HepG2 (cell line): ENCODE data around the gene CFAP46. TPM values are rescaled to one million over a fixed set of nuclear protein-coding genes. Genes with fewer than 3 reads are reported as not detected.

Experiments used
- ATAC-seq: fragments of 200-7000 bp; cut with Tn5 transposase; 3 replicates; pipeline ENCODE4 v1.9.1; 2020; ENCODE audit warnings: mild to moderate bottlenecking, moderate library complexity
- BruUV-seq: library from RNA; stranded (reverse); fragments of 400-500 nt; replicated peaks from 2 replicates; lab custom pipeline; 2021; lab: Mats Ljungman, UMichigan
- CTCF ChIA-PET: fragments of 300-600 bp; formaldehyde crosslinking; extraction: SDS; loops from one replicate; lab custom pipeline; 2021; ENCODE audit warnings: low total read pairs, inconsistent platforms, low intra/inter-chr PET ratio; lab: Yijun Ruan, JAX
- POLR2A ChIA-PET: fragments of 350-600 bp; sonication (Branson Sonifier 250); formaldehyde crosslinking; loops from one replicate; lab custom pipeline; 2020; ENCODE audit warnings: antibody characterized with exemption, inconsistent platforms; lab: Yijun Ruan, JAX
- DNase-seq: peaks from one replicate; pipeline ENCODE4 v3.0.0-alpha.2; 2015; ENCODE audit warnings: low spot score
- FAIRE-seq: peaks from 3 replicates; lab custom pipeline; 2011; peaks lifted over from hg19 to GRCh38; lab: Jason Lieb, UNC
- H2AFZ ChIP-seq: one replicate; pipeline ENCODE4 v1.6.1; 2011; ENCODE audit warnings: low read length, inconsistent platforms
- H3K27ac ChIP-seq: fragments of 300-600 bp; 3 replicates; pipeline ENCODE4 v1.8.0; 2011; ENCODE audit warnings: mixed run types, mild to moderate bottlenecking, mixed read lengths, low read length, inconsistent platforms; ENCODE audit not compliant: insufficient read depth; ENCODE audit errors: extremely low read length
- H3K27me3 ChIP-seq, 2 experiments: fragments of 200-600 bp in 1 of 2; 2 replicates in 1 of 2; 3 replicates in 1 of 2; pipeline versions ENCODE4 v1.6.0 to v1.8.0; 2011; ENCODE audit warnings: low read length in 2 of 2, mild to moderate bottlenecking in 2 of 2, moderate library complexity in 2 of 2, inconsistent platforms in 1 of 2; ENCODE audit not compliant: insufficient read depth in 2 of 2, control insufficient read depth in 1 of 2
- H3K36me3 ChIP-seq, 2 experiments: fragments of 200-600 bp in 1 of 2; replicated peaks in 1 of 2; 2 replicates in 1 of 2; 3 replicates in 1 of 2; pipeline versions ENCODE4 v1.5.1 to v1.8.0; 2011; ENCODE audit warnings: low read length in 2 of 2, inconsistent platforms in 1 of 2; ENCODE audit not compliant: insufficient read depth in 2 of 2, control insufficient read depth in 1 of 2
- H3K4me1 ChIP-seq: 2 replicates; pipeline ENCODE4 v1.5.1; 2012; ENCODE audit warnings: low read length, inconsistent platforms; ENCODE audit not compliant: insufficient read depth
- H3K4me2 ChIP-seq: 2 replicates; pipeline ENCODE4 v1.6.0; 2011; ENCODE audit warnings: low read depth, low read length, inconsistent platforms
- H3K4me3 ChIP-seq, 3 experiments: fragments of 200-600 bp in 1 of 3; sonication (generic), shearing (Covaris generic) in 1 of 3; replicated peaks in 1 of 3; 2 replicates each; pipeline ENCODE4 v1.5.1; 2011 to 2016; ENCODE audit warnings: low read length in 3 of 3, inconsistent platforms in 2 of 3, low read depth in 2 of 3, mild to moderate bottlenecking in 2 of 3, control low read depth in 1 of 3, mixed read lengths in 1 of 3; ENCODE audit not compliant: insufficient read depth in 1 of 3
- H3K79me2 ChIP-seq: one replicate; pipeline ENCODE4 v1.6.1; 2011; ENCODE audit warnings: low read length, inconsistent platforms; ENCODE audit not compliant: insufficient read depth
- H3K9ac ChIP-seq: 2 replicates; pipeline ENCODE4 v1.6.0; 2011; ENCODE audit warnings: mild to moderate bottlenecking, low read depth, low read length, inconsistent platforms; ENCODE audit not compliant: insufficient read depth
- H3K9me3 ChIP-seq: 2 replicates; pipeline ENCODE4 v1.5.1; 2012; ENCODE audit warnings: mild to moderate bottlenecking, low read length
- H4K20me1 ChIP-seq: 2 replicates; pipeline ENCODE4 v1.6.0; 2011; ENCODE audit warnings: inconsistent platforms, mild to moderate bottlenecking, low read length, moderate library complexity; ENCODE audit not compliant: insufficient read depth
- NFKB2 ChIP-seq: sonication (generic); formaldehyde crosslinking; IDR thresholded peaks from 2 replicates; pipeline ENCODE4 v1.4.0; 2020; ENCODE audit warnings: missing genetic modification reagents, borderline replicate concordance
- NR2F6 ChIP-seq, 2 experiments: IDR thresholded peaks; 2 replicates each; pipeline ENCODE4 v1.6.1; 2016; ENCODE audit warnings: antibody characterized with exemption in 1 of 2, mild to moderate bottlenecking in 1 of 2
- PBX2 ChIP-seq: IDR thresholded peaks from 2 replicates; pipeline ENCODE4 v1.6.1; 2016; ENCODE audit warnings: control low read depth
- TEAD3 ChIP-seq: optimal IDR thresholded peaks from 2 replicates; pipeline ENCODE3; 2016; ENCODE audit warnings: borderline replicate concordance
- ZNF772 ChIP-seq: sonication (generic); formaldehyde crosslinking; IDR thresholded peaks from 2 replicates; pipeline ENCODE4 v1.5.0; 2020; ENCODE audit warnings: mild to moderate bottlenecking, missing genetic modification reagents
- WGBS: methylation state at CpG from one replicate; pipeline ENCODE4 v1.1.6; 2017; ENCODE audit warnings: low lambda C conversion rate; 5-methylcytosine and 5-hydroxymethylcytosine counted together
- in situ Hi-C: cut with HindIII; loops from 2 replicates; pipeline ENCODE4 v1.10.0; 2017; ENCODE audit warnings: low pct_unique_long_range_greater_than_20kb; ENCODE audit not compliant: extremely low pct_ligation_motif_present
- intact Hi-C: fragments of 100-400 bp; cut with micrococcal nuclease; formaldehyde crosslinking; loops from one replicate; pipeline ENCODE4 v1.10.0; 2022; ENCODE audit not compliant: unreplicated experiment
- polyA plus RNA-seq, 8 experiments: library from polyadenylated mRNA; depleted of rRNA in 3 of 8; stranded (reverse) in 7 of 8; unstranded in 1 of 8; fragments of >200 nt; fragmentation: Illumina TruSeq in 4 of 8; extraction: Trizol in 4 of 8; gene quantifications; 2 replicates each; pipeline versions ENCODE4 v1.2.1 to v1.2.3, GENCODE V29; 2011 to 2016; ENCODE audit warnings: low read depth in 4 of 8, missing spikeins in 1 of 8, mixed read lengths in 1 of 8; ENCODE audit not compliant: insufficient read depth in 1 of 8
- total RNA-seq, 5 experiments: library from RNA; depleted of rRNA; stranded (reverse); fragments of >200 nt; fragmentation: Illumina TruSeq; extraction: Trizol; gene quantifications; 2 replicates each; pipeline ENCODE4 v1.2.3, GENCODE V29; 2016; ENCODE audit warnings: low read depth in 1 of 5
- TF ChIP-seq, protein P1 (sequence below): sonication (generic); formaldehyde crosslinking; IDR thresholded peaks from 2 replicates; pipeline ENCODE4 v1.5.0; 2020; ENCODE audit warnings: mild to moderate bottlenecking, missing genetic modification reagents, moderate library complexity

Gene CFAP46
- total and polyA plus RNA-seq, 2 of the 13 experiments (the other 11 are each of a cell fraction or from before 2014, with no cell fraction given) = 0.24 to 0.84 TPM

GRCh38 chr10:132851451-132851850 is 90.9 kb downstream of the CFAP46 start (continued):
- no peak for TF ChIP-seq TEAD3 (CRISPR knock-in tag)

GRCh38 chr10:132850896-132851295 is 91.5 kb downstream of the CFAP46 start:
- H4K20me1 ChIP-seq = no peaks in the 10 kb centered on the region
- H3K9me3 ChIP-seq = no peaks in the 10 kb centered on the region
- H3K4me3 ChIP-seq = no peak overlapping the region
- H3K4me2 ChIP-seq = no peak overlapping the region
- no peak overlapping the region for H2AFZ ChIP-seq
- ATAC-seq (peak; percentile 73), DNase-seq (no peak), FAIRE-seq (no peak)
- TF ChIP-seq, protein P1, sequence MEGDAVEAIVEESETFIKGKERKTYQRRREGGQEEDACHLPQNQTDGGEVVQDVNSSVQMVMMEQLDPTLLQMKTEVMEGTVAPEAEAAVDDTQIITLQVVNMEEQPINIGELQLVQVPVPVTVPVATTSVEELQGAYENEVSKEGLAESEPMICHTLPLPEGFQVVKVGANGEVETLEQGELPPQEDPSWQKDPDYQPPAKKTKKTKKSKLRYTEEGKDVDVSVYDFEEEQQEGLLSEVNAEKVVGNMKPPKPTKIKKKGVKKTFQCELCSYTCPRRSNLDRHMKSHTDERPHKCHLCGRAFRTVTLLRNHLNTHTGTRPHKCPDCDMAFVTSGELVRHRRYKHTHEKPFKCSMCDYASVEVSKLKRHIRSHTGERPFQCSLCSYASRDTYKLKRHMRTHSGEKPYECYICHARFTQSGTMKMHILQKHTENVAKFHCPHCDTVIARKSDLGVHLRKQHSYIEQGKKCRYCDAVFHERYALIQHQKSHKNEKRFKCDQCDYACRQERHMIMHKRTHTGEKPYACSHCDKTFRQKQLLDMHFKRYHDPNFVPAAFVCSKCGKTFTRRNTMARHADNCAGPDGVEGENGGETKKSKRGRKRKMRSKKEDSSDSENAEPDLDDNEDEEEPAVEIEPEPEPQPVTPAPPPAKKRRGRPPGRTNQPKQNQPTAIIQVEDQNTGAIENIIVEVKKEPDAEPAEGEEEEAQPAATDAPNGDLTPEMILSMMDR (CRISPR knock-in tag) = peak; percentile 36; the same call in 1 of the 2 replicates
- TF ChIP-seq NR2F6 (IDR thresholded peaks at IDR 0.05) = no peak
- TF ChIP-seq NR2F6 (CRISPR knock-in tag; IDR thresholded peaks at IDR 0.05) = no peak
- no peak overlapping the region for H3K9ac ChIP-seq
- no peaks in the 10 kb centered on the region for H3K79me2 ChIP-seq
- no peaks in the 10 kb centered on the region for H3K36me3 ChIP-seq
- BruUV-seq = no TSS peak
- CTCF ChIA-PET = no interaction called here
- no peaks in the 10 kb centered on the region for H3K4me1 ChIP-seq
- in situ Hi-C loops = no loop called here
- POLR2A ChIA-PET = no interaction called here
- WGBS = 30% methylated on average over 4 of the region's 17 CpGs
- peaks cover 9 to 54% of the 10 kb centered on the region in 2 experiments; a peak in 4 of 5 replicates for H3K27me3 ChIP-seq
- intact Hi-C loops = no loop called here
- H3K27ac ChIP-seq = no peak overlapping the region

- Histone ChIP-seq H3K4me2 (no peak overlapping the region), H3K9ac (no peak overlapping the region), H3K4me1 (no peaks in the 10 kb centered on the region), H3K79me2 (no peaks in the 10 kb centered on the region), H3K4me3 (no peak overlapping the region), H3K36me3 (no peaks in the 10 kb centered on the region), H3K27ac (no peak overlapping the region), H3K27me3 (peaks cover 9 to 54% of the 10 kb centered on the region in 2 experiments; a peak in 4 of 5 replicates), H2AFZ (no peak overlapping the region), H4K20me1 (no peaks in the 10 kb centered on the region), H3K9me3 (no peaks in the 10 kb centered on the region)
- intact Hi-C loops = no loop called here
- ATAC-seq = no peak; the same call in 2 of the 3 replicates
- ChIA-PET POLR2A (no interaction called here), CTCF (no interaction called here)
- 27% methylated on average over 3 of the region's 15 CpGs for WGBS
- no peak for FAIRE-seq
- no TSS peak for BruUV-seq
- in situ Hi-C loops = no loop called here
- DNase-seq = no peak
- TF ChIP-seq ZNF772 (CRISPR knock-in tag) (no peak), PBX2 (no peak), NFKB2 (CRISPR knock-in tag) (no peak)
Measured at GRCh38 chr10:132850246-132850645, 92.1 kb downstream of the CFAP46 start.
